NCI-H1417 (cell line): Measurements from ENCODE around the gene PCSK1N.
A peak's percentile ranks its signal among the peaks of the same experiment; 100 is the strongest.
"Not testable (repeated sequence)": the region's sequence is repeated elsewhere in the genome, so short reads cannot be mapped to it uniquely, and the experiment has no call there.

Experiments
- DNase-seq, 3 experiments: peaks; one replicate each; lab custom pipeline; 2025; lab: John Stamatoyannopoulos, UW

PCSK1N gene

DNA sequence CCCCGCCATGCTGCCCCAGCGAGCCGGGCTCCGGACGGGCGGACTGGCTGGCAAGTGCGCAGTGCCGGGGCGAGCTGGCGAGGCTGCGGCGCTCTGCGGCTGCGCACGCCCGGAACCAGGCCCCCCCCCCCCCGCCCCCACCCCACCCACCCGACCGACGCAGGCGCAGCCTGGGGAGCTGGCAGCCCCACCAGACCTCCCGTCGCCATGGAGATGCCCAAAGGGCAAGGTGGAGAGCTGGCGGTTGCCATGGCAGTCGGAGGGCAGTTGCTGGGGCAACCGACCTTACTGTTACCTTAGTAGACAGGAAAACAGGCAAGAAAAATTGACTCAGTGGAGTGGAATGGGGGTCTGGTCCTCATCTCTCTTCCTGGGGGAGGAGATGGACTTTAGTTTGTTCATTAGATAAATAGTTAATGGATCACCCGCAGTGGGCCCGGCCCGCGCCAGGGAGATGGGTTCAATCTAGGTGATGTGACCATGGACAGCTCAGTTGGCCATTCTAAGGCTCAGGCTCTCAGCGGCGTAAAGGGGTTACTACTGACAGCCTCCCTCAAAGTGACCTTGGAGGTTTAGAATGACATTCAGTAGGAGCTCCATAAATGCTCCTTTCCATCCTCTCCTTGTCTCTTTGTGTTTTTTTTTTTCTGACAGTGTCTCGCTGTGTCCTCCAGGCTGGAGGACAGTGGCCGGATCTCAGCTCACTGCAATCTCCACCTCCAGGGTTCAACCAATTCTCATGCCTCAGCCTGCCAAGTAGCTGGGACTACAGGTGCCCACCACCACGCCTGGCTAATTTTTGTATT, at the start of gene PCSK1N:
Gene PCSK1N, minus strand, starts transcription at position 87 of the 806 bp plus-strand sequence. Its CDS starts 78 bp downstream, at position 9.
- peak; percentile 59 to 94 (median 78) for DNase-seq

- DNase-seq = no peak
Observed at GRCh38 chrX:48883729-48884128, 48.3 kb upstream of the PCSK1N start.

GRCh38 chrX:48876944-48877343, 41.5 kb upstream of the PCSK1N start:
- DNase-seq = not testable (repeated sequence)

GRCh38 chrX:48872017-48872416, 36.6 kb upstream of the PCSK1N start:
- not testable (repeated sequence) for DNase-seq

- no peak for DNase-seq
Observed at GRCh38 chrX:48864210-48864609, 28.8 kb upstream of the PCSK1N start.

GRCh38 chrX:48854898-48855297, 19.5 kb upstream of the PCSK1N start:
- peak in 1 of 3 experiments; percentile 17 for DNase-seq

- not testable (repeated sequence) for DNase-seq
Observed at GRCh38 chrX:48854121-48854804, 18.9 kb upstream of the PCSK1N start.

DNA sequence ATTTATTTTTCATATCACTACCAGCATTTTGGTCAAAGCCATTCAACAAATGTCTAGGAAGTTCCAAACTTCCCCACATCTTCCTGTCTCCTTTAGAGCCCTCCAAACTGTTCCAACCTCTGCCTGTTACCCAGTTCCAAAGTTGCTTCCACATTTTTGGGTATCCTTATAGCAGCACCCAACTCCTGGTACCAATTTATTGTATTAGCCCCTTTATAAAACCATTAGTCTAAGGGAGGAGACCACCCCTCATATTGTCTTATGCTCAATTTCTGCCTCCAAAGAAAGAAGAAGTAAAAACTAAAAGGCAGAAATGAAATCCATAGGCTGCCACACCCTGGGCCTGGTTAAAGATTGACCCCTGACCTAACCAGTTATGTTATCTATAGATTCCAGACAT, 18.1 kb upstream of the PCSK1N start:
- not testable (repeated sequence) for DNase-seq

GRCh38 chrX:48852857-48853256, 17.4 kb upstream of the PCSK1N start:
- DNase-seq = no peak

- peak in 1 of 3 experiments; percentile 53 for DNase-seq
Observed at GRCh38 chrX:48848847-48849246, 13.4 kb upstream of the PCSK1N start.

- DNase-seq = no peak
Observed at GRCh38 chrX:48839686-48840085, 4.3 kb upstream of the PCSK1N start.

- DNase-seq = peak in 1 of 3 experiments; percentile 66
Observed at GRCh38 chrX:48834383-48834709, 1.1 kb downstream of the PCSK1N start.

- DNase-seq = peak in 1 of 3 experiments; percentile 33
Observed at GRCh38 chrX:48833542-48834138, 1.8 kb downstream of the PCSK1N start.

- DNase-seq = no peak
Observed at GRCh38 chrX:48831909-48832291, 3.5 kb downstream of the PCSK1N start.

DNA sequence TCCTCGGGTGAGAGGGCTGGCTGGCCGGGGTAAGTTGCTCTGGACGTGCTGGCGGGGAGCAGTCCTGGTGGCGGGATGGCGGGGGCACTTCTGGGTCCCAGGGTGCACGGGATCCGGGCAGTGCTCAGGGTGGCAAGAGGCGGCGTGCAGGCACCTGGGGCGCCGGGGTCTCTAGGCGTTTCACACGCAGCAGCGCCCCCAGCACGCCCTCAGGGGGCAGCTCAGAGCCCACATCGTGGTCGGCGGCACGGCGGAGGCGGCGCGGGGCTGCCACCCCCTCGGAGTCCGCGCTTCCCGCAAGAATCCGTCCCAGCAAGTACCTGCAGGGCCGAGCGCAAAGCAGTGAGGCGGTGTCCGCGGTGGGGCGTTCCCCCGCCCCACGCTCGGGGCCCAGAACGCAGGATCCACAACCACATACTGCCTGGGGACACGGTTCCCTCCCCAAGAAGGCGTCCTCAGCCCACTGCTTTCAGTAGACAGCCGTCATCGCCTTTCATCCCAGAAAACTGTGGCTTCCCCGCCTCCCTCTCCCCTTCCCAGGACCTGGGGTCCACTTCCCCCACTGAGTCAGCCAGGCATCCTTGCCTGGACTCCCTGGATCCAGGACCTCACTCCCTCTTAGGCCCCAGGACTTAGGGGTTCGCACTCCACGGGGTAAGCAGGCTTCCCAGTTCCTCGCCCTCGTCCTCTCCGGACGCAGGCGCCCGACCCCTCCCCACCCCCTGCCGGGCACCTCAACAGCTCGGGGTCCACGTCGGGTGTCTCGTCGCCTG, 4.1 kb downstream of the PCSK1N start:
- DNase-seq = no peak

DNA sequence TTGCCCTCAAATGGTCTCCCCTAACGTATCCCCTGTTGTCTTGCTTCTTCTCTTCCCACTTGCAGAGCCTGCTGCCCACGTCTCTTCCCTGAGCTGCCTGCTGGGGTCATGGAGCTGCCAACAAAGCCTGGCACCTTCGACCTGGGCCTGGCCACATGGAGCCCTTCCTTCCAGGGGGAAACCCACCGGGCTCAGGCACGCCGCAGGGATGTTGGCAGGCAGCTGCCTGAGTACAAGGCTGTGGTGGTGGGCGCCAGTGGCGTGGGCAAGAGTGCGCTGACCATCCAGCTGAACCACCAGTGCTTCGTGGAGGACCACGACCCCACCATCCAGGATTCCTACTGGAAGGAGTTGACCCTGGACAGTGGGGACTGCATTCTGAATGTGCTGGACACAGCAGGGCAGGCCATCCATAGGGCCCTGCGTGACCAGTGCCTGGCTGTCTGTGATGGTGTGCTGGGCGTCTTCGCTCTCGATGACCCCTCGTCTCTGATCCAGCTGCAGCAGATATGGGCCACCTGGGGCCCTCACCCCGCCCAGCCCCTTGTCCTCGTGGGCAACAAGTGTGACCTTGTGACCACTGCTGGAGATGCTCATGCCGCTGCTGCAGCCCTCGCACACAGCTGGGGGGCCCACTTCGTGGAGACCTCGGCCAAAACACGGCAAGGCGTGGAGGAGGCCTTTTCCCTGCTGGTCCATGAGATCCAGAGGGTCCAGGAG, 6.2 kb downstream of the PCSK1N start:
- DNase-seq = no peak

- no peak for DNase-seq
Observed at GRCh38 chrX:48827654-48827968, 7.8 kb downstream of the PCSK1N start.

DNA sequence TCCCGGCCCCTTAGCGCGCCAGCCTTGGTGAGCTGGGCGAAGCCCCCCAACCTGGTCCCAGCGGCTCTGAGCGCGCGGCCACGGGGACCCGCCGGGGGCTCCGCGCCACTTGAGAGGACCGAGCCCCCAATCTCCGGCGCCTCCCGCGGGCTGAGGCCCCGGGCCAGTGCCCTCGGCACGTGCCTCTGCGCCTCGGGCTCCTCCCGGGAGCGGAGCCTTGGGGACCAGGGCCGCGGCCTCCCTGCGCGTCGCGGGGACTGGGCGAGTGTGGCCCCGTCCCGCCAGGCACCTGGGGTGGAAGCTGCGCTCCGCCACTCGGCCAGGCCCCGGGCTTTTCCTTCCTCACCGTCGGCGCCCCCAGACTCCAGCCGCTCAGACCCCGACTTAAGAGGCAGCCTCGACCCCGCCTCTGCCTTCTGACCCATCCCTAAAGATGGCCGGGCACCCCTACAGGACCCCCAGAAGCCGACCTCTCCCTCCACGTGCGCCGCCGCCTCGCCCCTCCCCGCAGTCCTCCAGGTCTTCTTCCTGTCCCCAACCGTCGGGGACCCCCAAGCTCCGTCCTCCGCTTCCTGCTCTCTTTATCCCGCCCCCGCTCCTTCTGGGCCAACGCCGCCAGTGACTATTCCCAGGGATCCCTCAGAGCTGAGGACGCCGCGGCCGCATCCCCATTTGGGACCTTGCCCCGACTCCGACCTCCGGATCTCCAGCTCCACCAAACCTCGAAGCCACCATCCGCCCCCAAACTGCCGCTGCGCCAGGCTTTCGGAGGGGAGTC, 8.3 kb downstream of the PCSK1N start:
- no peak for DNase-seq

DNA sequence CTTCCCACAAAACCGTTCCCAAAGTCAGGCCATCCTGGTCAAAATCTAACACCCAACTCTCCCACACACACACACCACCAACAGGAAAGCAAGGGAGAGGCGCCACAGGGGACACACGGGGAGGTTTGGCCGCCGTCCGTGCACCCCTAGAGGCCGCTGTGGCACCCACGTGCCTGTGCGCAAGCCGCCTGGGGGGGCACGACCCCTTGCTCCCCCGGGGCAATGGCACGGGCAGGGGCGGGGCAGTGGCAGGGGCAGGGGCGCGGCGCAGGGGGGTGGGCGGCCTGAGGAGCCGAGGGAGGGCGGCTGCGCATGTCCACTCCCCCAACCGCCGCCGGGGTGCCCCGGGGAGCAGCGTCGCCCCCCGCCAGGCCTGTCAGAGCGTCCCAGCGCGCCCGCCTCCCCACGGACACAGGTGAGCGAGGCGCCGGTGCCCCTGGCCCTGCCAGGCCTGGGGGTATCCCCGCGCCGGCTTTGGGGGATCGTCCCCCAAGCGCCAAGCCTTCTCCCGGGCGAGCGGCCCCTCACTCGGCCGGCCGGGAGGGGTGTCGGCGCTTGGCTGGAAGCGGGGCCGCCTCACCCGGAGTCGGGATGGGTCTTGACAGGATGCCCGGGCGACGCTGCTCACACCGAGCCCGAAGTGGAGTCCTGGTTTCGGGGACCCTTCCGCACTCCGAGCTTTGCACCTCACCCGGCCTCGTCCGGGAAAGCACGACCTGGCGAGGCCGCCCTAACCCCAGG, 9.1 kb downstream of the PCSK1N start, which contains the start of gene ERAS:
Gene ERAS, plus strand, starts transcription at position 379 of the 741 bp plus-strand sequence. CDS start 2,611 bp downstream, outside the sequence.
- DNase-seq = no peak

GRCh38 chrX:48824066-48824465, 11.3 kb downstream of the PCSK1N start:
- no peak for DNase-seq
